Thyroid gland (tissue), 4 donors: Measurements from ENCODE around the gene CMC2.

Source experiments
- POLR2A ChIP-seq, 2 donors: fragments of 450-650 bp; IDR thresholded peaks; one replicate each; pipeline ENCODE4 v1.6.1; 2017; ENCODE audit warnings: antibody characterized with exemption in 2 of 2, mild to moderate bottlenecking in 2 of 2, moderate library complexity in 1 of 2
- TF ChIP-seq, protein P1 (sequence below), 6 experiments: fragments of 200-600 bp in 3 of 6; fragments of 450-650 bp in 3 of 6; sonication (generic) in 3 of 6; IDR thresholded peaks; one replicate each; pipeline ENCODE4 v1.5.1; 2016 to 2019; ENCODE audit warnings: antibody characterized with exemption in 6 of 6, mild to moderate bottlenecking in 2 of 6, inconsistent platforms in 1 of 6, moderate library complexity in 1 of 6

DNA sequence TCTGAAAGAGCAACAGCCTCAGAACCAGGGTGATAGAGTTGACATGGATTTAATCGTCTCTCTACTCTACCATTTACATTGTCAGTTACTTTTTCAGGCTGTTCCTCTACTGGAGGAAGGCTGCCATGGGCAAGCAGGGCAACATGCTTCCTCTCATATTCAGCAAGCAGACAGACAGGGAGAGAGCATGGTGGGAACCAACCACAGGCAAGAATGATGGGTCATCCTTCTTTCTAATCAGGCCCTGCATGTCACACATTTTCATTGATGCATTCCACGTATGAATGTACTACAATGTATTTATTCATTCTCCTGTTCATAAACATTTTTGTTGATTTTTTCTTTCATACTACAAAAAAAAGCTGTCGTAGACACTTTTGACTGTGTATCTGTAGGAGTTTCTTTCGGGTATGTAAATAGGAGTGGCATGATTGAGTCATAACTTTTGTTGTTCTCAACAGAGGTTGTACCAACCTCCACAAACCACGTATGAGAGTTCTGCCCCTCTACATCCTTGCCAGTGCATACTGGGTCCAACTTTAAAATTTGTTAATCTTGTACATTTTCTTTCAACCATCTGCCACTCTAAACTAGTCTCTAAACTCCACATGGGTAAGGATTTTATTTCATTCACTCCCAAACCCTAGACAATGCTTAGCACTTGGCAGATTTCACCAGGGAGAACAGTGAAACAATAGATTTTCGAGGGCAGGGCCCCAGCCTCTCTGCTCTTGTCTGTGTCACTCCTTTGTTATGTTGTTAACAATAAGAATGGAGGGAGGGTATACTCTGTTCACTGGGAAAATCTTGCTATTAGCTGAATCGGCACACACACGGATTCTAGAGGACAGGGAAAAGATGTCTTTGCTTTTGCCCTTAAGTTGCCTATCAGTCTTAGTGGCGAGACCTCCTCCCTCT lies 58.7 kb downstream of the CMC2 start:
- TF ChIP-seq, protein P1, sequence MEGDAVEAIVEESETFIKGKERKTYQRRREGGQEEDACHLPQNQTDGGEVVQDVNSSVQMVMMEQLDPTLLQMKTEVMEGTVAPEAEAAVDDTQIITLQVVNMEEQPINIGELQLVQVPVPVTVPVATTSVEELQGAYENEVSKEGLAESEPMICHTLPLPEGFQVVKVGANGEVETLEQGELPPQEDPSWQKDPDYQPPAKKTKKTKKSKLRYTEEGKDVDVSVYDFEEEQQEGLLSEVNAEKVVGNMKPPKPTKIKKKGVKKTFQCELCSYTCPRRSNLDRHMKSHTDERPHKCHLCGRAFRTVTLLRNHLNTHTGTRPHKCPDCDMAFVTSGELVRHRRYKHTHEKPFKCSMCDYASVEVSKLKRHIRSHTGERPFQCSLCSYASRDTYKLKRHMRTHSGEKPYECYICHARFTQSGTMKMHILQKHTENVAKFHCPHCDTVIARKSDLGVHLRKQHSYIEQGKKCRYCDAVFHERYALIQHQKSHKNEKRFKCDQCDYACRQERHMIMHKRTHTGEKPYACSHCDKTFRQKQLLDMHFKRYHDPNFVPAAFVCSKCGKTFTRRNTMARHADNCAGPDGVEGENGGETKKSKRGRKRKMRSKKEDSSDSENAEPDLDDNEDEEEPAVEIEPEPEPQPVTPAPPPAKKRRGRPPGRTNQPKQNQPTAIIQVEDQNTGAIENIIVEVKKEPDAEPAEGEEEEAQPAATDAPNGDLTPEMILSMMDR (IDR thresholded peaks at IDR 0.05), result no peak
- no peak for TF ChIP-seq POLR2A (IDR thresholded peaks at IDR 0.05)
